Inflammatory macrophage treated with lipopolysaccharide for 4 hours (primary cell): Measurements from ENCODE around the gene ROR1.

Experiments
- DNase-seq: peaks from one replicate; pipeline ENCODE4 v3.0.0-alpha.2; 2020

Gene ROR1

DNA sequence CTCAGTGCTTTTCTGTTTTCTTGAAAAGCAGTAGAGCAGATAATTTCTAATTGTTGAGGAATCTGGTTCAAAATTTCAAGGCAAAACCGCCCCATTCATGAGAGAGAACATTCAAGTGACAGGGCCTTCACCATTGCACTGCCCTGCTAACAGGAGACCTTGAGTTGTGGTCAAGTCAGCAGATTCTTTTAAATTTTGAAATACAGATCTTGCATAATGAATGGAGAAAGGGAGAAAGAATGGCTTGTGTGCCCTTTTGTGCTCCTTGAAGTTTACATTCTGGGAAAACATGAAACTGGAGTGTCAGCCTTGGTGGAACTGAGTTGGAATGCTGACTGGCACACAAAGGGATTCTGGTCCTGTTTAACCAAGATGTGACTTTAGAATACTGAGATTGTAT, 265.1 kb downstream of the ROR1 start:
- DNase-seq: no peak

DNA sequence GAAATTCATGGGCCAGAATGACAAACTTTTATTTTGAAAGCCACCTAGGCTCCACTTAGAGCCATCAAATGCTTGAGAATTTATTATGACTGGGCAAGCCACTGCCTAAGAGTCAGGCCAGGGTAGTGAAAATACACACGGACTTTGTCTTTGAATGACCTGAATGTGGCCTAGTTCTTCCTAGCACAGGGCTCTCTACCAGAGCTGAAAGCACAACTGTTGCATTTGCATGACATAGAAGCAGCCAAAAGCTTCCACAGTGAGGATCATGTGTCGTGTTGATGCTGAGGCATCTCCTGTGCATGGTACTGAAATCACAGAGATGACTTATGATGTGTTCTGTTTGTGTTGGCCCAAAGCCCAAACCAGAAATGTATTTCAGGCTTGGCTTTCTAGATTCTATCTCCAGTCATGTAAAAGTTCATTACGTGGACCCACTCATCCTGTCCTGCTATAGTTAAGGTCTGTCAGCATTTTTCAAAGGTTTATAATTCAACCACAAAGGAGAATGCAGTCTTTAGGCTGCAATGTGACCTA, 265.6 kb downstream of the ROR1 start:
- DNase-seq: no peak

GRCh38 chr1:64041371-64042131, 267.7 kb downstream of the ROR1 start:
- DNase-seq: no peak

GRCh38 chr1:64042331-64043100, 268.7 kb downstream of the ROR1 start:
- DNase-seq: no peak

GRCh38 chr1:64043288-64043687, 269.5 kb downstream of the ROR1 start:
- no peak for DNase-seq

DNA sequence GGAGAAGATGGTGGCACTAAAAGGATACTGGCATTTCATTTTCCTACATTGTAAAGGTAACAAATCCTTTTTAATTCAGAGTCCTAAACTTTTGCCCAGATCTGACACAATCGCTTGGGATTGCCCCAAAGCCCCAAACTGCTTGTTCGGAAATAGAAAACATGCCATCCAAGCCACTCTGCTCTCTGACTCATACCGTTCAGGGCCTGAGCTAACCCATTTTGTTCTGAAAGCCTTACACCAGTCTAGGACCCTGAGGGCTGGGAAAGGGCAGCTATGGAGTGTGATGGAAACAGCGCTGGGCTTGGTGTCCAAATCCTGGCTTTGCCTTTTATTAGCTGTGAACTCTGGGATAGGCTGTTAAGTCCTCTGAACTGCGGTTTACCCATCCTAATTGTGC, 270.2 kb downstream of the ROR1 start:
- no peak for DNase-seq

DNA sequence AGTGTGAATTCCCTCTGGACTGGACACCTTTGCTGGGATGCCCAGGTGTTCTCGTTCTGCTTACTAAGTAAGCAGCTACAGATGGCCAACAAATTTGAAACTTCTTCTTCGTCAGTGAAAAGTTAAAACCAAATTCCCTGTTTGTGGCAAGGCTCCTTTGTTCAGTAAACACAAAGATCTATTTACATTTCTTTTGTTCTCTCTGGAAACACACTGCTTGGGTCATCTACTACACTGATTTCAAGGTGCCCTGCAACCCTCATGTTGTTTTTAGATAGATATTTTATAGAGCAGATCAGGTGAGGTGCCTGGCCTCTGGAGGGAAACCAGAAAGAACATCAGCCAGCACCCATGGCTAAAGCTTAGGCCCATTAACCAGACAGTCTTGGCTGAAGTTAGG, 272.4 kb downstream of the ROR1 start:
- no peak for DNase-seq

DNA sequence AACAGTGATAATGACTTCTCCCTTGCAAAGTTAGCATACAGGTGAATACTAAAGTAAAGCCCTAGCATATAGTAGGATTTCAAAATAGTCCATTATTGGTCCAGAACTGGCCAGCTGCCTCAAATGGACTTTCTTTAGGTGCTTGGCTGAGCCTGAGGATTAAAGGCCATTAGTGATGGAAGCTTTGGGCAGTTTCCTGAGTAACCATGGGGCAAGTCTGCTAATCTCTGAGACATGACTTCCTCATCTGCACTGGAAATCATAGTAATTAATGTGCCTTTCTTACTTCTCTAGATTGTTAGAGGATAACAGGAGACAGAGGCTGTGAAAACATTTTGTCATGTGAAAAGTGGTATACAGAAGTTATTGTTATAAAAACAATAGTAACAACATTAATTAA, 273.1 kb downstream of the ROR1 start:
- DNase-seq: no peak

GRCh38 chr1:64047549-64047996, 273.8 kb downstream of the ROR1 start:
- DNase-seq: no peak

- DNase-seq: no peak
Measured at GRCh38 chr1:64049900-64050540, 276.2 kb downstream of the ROR1 start.

GRCh38 chr1:64050601-64051000, 276.8 kb downstream of the ROR1 start:
- no peak for DNase-seq

DNA sequence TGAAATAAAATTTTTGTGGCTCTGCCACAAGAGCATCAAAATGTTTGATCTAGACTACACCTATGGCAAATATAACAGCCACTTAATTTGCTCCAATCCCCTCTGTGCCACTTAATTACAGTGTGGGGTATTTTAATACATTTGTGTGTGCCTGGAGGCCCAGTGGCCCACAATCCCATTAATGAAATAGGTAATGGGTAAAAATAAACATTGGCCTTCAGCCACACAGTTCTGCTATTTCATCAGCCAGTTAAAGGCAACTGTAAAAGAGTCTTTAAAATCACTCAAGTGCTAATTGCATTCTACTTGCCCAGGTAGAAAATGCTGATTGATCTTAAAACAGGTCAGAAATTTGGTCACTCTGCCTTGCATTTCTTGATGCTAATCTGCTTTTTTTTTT, 278.0 kb downstream of the ROR1 start:
- DNase-seq: no peak

DNA sequence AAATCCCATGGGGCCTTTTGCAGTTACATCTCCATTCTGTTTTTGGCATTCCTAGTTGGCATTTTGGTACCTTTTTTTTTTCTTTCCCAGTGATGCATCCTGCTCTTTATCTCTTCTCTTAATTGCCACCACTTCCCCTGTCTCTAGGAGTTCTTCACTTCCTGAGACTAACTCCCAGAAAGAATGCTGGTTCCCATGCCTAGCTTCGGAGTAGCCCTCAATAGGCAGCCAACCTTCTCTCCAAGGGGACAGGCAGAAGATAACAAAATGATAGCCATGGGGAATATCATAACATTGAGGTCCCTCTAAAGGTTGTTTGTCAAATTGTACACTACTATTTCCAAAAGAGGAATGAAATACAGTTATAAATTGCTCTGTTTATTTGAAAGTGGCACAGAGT, 279.0 kb downstream of the ROR1 start:
- DNase-seq: no peak

- no peak for DNase-seq
Measured at GRCh38 chr1:64055310-64055709, 281.5 kb downstream of the ROR1 start.

DNA sequence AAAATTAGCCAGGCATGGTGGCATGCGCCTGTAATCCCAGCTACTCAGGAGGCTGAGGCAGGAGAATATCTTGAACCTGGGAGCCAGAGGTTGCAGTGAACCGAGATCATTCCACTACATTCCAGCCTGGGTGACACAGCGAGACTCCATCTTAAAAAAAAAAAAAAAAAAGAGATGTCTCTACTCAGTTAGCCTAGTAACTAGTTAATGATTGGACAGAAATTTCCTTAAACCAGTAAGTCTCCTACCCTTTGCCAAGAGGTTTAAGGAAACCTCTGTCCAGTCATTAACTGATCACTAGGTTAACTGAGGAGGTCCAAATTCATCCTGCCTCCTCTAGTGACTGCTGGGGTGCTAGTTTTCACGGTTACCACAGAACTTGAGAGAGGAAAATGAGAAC, 285.7 kb downstream of the ROR1 start:
- no peak for DNase-seq

- DNase-seq: no peak
Measured at GRCh38 chr1:64060611-64061302, 286.9 kb downstream of the ROR1 start.

DNA sequence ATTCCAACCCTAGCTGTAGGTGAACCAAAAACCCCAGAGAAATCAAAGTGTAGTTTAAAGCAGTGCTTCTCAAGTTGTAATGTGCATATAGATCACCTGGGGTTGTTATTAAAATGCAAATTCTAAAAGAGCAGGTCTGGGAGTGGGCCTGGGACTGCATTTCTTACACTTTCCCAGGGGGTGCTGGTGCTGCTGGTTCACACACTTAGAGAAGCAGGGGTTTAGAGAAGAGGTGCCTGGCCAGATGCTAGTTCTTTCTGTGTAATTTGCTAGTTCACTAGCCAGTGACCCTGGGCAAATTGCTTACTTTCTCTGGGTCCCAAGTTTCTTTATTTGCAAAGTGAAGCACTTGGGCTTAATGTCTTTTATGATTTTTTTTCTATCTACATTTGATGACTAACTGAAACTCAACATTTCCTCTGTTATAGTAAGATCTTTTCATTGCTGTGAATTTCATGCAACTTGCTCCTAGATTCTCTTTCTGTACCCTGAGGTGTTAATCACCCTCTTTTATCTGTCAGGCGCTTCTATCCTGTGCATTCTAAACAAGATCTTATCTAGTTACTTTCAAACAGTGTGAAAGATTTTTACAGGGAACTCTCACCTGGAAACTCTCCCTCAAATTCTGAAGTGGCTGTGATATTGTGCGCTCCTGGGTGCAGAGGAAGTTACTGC, 287.8 kb downstream of the ROR1 start:
- no peak for DNase-seq

GRCh38 chr1:64062529-64062928, 288.7 kb downstream of the ROR1 start:
- no peak for DNase-seq

DNA sequence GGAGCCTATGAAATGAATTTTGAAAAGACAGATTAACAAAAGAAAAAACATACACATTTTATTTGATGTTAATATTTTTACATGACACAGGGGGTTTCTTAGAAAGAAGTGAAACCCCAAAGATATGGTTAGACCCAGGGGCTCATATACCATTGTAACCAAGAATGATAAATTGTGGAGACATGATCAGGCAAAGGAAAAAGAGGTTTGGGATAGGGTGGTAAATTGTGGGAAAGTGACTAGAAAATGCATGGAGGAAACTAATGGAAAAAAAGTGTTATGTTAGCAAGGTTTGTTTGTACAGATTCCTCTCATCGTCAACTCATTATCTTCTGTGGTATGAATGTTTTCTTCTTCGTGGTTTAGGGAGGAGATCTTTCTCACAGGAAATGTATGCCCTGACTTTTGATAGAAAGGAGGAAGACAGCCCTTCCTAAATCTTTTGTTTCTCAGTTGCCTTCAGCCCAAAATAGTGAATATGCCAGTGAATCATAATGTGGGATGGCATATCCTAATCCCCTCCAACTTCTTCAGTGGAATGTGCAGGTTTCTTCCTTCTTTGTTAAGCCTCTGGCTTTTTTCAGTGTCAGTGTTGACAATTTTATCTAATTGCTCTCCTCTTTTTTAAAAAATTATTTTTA, 289.2 kb downstream of the ROR1 start:
- DNase-seq: no peak

DNA sequence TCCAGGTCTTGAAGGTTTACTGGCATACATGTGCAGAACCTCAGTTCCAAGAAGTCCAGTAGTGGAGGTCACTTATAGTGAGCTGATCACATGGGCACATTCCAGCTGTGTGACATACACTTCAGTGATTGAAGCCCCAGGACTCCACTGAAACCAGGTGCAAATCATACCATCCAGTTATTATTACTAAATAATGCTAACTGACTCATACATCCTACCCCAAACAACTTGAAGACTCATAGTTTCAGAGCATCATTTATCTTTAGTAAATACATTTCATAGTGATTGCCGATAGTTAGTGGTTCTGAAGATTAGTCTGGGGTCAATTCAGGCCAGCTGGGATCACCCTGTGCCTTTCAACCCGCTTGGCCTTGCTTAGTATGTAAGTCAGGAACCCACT, 291.8 kb downstream of the ROR1 start:
- DNase-seq: no peak

DNA sequence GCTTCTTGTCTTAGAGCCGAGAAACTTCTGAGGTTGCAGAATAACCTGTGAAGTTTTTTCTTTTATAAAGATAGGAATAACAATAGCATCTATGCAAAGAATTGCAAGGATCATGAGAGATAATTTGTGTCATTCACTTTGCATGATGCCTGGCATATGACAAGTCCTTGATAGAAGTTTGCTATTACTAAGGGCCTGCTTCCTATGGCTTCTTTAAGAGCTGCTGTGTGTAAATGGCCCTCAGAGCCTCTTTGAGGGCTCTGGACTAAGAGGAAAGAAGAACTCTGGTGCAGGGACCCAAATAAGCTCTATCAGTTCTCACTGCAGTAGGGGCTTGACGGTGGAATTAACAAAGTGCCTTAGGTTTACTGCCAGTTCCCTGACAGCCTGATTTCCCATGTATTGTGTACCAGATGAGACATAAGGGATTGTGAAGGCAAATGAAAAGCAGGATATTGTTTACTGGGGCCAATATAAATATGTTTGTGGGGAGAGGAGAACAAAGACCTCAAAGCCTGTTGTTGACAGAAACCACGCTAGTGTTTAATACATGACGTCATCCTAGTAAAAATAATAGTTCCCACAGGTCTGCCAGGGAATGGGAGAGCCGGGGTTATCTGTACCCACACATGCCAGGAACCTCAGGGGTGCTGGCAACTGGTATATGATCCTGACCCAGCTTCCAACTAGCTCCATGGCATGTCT, 298.4 kb downstream of the ROR1 start:
- DNase-seq: no peak
